RWPE2 (cell line): ENCODE results near the gene GALR2.
A peak's percentile ranks its signal among the peaks of the same experiment; 100 is the strongest.

ENCODE experiments used
- ATAC-seq: fragments of 200-7000 bp; cut with Tn5 transposase; 3 replicates; pipeline ENCODE4 v1.9.1; 2021; ENCODE audit warnings: low read depth
- DNase-seq: peaks from one replicate; pipeline ENCODE4 v3.0.0-alpha.2; 2020; ENCODE audit warnings: low spot score
- H3K27ac ChIP-seq: fragments of 450-650 bp; 2 replicates; pipeline ENCODE4 v1.5.1; 2017; ENCODE audit warnings: mild to moderate bottlenecking; ENCODE audit not compliant: poor library complexity, severe bottlenecking
- H3K27me3 ChIP-seq: fragments of 250-450 bp; sonication (Bioruptor Pico); 2 replicates; pipeline ENCODE4 v1.5.1; 2021; ENCODE audit warnings: mild to moderate bottlenecking, moderate library complexity; ENCODE audit not compliant: insufficient read depth, poor library complexity, severe bottlenecking
- H3K36me3 ChIP-seq: fragments of 250-450 bp; sonication (Bioruptor Pico); 2 replicates; pipeline ENCODE4 v1.5.1; 2020; ENCODE audit warnings: low read depth, mild to moderate bottlenecking, moderate library complexity
- H3K4me1 ChIP-seq: fragments of 250-450 bp; sonication (Bioruptor Pico); 2 replicates; pipeline ENCODE4 v1.5.1; 2021; ENCODE audit warnings: mild to moderate bottlenecking, moderate library complexity; ENCODE audit not compliant: insufficient read depth, poor library complexity, severe bottlenecking
- H3K4me3 ChIP-seq: fragments of 250-450 bp; sonication (Bioruptor Pico); 2 replicates; pipeline ENCODE4 v1.5.1; 2021; ENCODE audit warnings: mild to moderate bottlenecking, moderate library complexity; ENCODE audit not compliant: severe bottlenecking
- H3K9me3 ChIP-seq: fragments of 250-450 bp; sonication (Bioruptor Pico); 2 replicates; pipeline ENCODE4 v1.5.1; 2021; ENCODE audit warnings: mild to moderate bottlenecking, moderate library complexity; ENCODE audit not compliant: severe bottlenecking
- CTCF ChIP-seq: fragments of 450-650 bp; IDR thresholded peaks from one replicate; pipeline ENCODE4 v1.5.1; 2017; ENCODE audit warnings: mild to moderate bottlenecking, moderate library complexity; ENCODE audit not compliant: poor library complexity, severe bottlenecking

Gene GALR2

GRCh38 chr17:76080768-76081287 is 6.2 kb downstream of the GALR2 start:
- no peak overlapping the region for H3K27ac ChIP-seq
- DNase-seq = no peak
- ATAC-seq = peak; percentile 3; the same call in 2 of the 3 replicates

DNA sequence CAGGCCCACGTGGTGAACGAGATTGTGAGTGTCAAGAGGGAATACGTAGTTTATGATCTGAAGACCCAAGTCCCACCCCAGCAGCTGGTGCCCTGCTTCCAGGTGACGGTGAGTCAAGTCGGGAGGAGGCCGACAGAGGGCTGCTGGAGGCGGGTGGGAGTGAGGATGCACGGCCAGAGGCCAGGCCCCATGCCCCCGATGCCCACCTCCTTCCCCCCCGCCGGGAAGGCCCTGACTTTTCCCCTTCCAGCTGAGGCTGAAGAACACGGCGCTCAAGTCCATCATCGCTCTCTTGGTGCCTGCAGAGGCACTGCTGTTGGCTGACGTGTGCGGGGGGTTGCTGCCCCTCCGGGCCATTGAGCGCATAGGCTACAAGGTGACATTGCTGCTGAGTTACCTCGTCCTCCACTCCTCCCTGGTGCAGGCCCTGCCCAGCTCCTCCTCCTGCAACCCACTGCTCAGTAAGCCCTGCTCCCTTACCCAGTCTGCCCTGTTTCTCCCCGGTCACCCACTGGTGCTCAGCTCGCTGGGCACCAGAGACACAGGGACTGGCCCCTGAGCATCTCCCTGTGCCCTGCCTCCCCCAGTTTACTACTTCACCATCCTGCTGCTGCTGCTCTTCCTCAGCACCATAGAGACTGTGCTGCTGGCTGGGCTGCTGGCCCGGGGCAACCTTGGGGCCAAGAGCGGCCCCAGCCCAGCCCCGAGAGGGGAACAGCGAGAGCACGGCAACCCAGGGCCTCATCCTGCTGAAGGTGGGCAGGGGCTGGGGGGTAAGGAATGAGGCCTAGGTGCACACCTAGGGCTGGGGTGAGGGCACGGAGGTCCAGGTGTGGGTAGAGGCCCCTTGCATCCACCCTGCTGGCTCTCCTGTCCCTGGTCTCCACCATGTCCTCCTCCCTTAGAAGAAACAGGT is 7.0 kb downstream of the GALR2 start:
- Histone ChIP-seq H3K9me3 (no peaks in the 10 kb centered on the region), H3K36me3 (peaks cover 11% of the 10 kb centered on the region), H3K27me3 (peaks cover 35% of the 10 kb centered on the region), H3K4me1 (no peaks in the 10 kb centered on the region), H3K4me3 (no peak overlapping the region), H3K27ac (no peak overlapping the region)
- ATAC-seq (no peak), DNase-seq (no peak)
- no peak for TF ChIP-seq CTCF

More at GRCh38 chr17:76080768-76081287, 6.2 kb downstream of the GALR2 start:
- H3K9me3 ChIP-seq = no peaks in the 10 kb centered on the region
- no peak for TF ChIP-seq CTCF
- peaks cover 42% of the 10 kb centered on the region for H3K27me3 ChIP-seq
- no peaks in the 10 kb centered on the region for H3K4me1 ChIP-seq
- H3K4me3 ChIP-seq = no peak overlapping the region
- H3K36me3 ChIP-seq = peaks cover 10% of the 10 kb centered on the region

GRCh38 chr17:76082326-76083251 is 8.0 kb downstream of the GALR2 start:
- peaks cover 17% of the 10 kb centered on the region for H3K36me3 ChIP-seq
- H3K4me1 ChIP-seq = no peaks in the 10 kb centered on the region
- no peak for TF ChIP-seq CTCF
- DNase-seq (no peak), ATAC-seq (0 out of 3 replicates have a peak, but pooled peaks have one; percentile 2)
- peaks cover 25% of the 10 kb centered on the region for H3K27me3 ChIP-seq
- no peak overlapping the region for H3K4me3 ChIP-seq
- no peaks in the 10 kb centered on the region for H3K9me3 ChIP-seq
- H3K27ac ChIP-seq = no peak overlapping the region

DNA sequence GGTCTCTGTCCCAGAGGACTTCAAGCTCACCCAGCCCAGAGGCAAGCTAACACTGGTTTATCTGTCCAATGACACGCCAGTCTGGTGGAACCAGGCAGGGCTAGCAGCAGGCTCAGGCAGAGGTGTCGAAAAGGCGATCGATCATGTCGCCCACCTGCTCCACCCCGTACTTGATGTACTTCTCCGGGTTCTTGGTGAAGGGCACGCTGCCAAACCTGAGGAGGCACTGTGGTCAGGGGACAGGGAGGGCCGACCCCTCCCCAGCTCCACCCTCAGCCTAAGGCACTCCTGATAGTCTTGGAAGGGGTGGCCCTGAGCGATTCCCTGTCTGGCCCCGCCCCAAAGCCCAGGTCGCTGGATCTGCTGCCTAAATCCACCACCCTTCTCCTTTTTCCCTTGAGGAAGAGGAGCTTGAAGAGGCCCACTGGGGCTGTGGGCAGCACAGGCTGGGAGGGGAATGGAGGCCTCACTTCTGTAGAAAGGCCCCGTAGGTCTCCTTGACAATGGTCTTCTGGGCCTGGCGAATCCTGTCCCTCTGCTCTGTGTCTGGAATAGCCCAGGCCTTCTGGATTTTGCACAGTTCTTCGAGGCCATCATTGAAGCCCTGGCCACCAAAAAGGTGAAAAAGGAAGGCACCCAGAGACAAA is 9.1 kb downstream of the GALR2 start:
- Histone ChIP-seq H3K36me3 (peaks cover 25% of the 10 kb centered on the region), H3K4me1 (no peaks in the 10 kb centered on the region), H3K4me3 (no peak overlapping the region), H3K9me3 (no peaks in the 10 kb centered on the region), H3K27ac (no peak overlapping the region), H3K27me3 (peaks cover 16% of the 10 kb centered on the region)
- no peak for TF ChIP-seq CTCF
- ATAC-seq (no peak), DNase-seq (no peak)
